VCaP (cell line): ENCODE results near the gene DDAH1.
A peak's percentile ranks its signal among the peaks of the same experiment; 100 is the strongest.
"Not testable (repeated sequence)": the region's sequence is repeated elsewhere in the genome, so short reads cannot be mapped to it uniquely, and the experiment has no call there.

ENCODE experiments used
- H3K27ac ChIP-seq: fragments of 450-650 bp; 2 replicates; pipeline ENCODE4 v1.5.1; 2017
- CTCF ChIP-seq: fragments of 450-650 bp; conservative IDR thresholded peaks from 2 replicates; pipeline ENCODE4 v1.5.1; 2017; ENCODE audit warnings: mild to moderate bottlenecking, moderate library complexity

The DDAH1 gene

GRCh38 chr1:85465099-85465785 is at the start of gene DDAH1:
TSS of gene DDAH1 (minus strand) at chr1:85465159. CDS start at chr1:85465045, 114 bp downstream.
- peak within 1 kb of the TSS; percentile 91 for H3K27ac ChIP-seq
- TF ChIP-seq CTCF, result no peak

- not testable (repeated sequence) for H3K27ac ChIP-seq
Measured at GRCh38 chr1:85513998-85514397, 49.0 kb upstream of the DDAH1 start.

- no peak overlapping the region for H3K27ac ChIP-seq
- TF ChIP-seq CTCF, result no peak
Measured at GRCh38 chr1:85504417-85504816, 39.5 kb upstream of the DDAH1 start.

- no peak overlapping the region for H3K27ac ChIP-seq
- TF ChIP-seq CTCF, result peak; percentile 73
Measured at GRCh38 chr1:85502625-85503083, 37.7 kb upstream of the DDAH1 start.

- no peak overlapping the region for H3K27ac ChIP-seq
- no peak for TF ChIP-seq CTCF
Measured at GRCh38 chr1:85502171-85502570, 37.2 kb upstream of the DDAH1 start.

GRCh38 chr1:85501355-85501898 is 36.5 kb upstream of the DDAH1 start:
- no peak overlapping the region for H3K27ac ChIP-seq
- no peak for TF ChIP-seq CTCF

- H3K27ac ChIP-seq, result no peak overlapping the region
- TF ChIP-seq CTCF, result no peak
Measured at GRCh38 chr1:85496941-85497582, 32.1 kb upstream of the DDAH1 start.

- no peak for TF ChIP-seq CTCF
- H3K27ac ChIP-seq, result no peak overlapping the region
Measured at GRCh38 chr1:85495556-85495955, 30.6 kb upstream of the DDAH1 start.
